HepG2 (cell line): ENCODE data around the gene TUBAL3. TPM values are rescaled to one million over a fixed set of nuclear protein-coding genes. Genes with fewer than 3 reads are reported as not detected.

Source experiments
- ATAC-seq: fragments of 200-7000 bp; cut with Tn5 transposase; 3 replicates; pipeline ENCODE4 v1.9.1; 2020; ENCODE audit warnings: mild to moderate bottlenecking, moderate library complexity
- BruUV-seq: library from RNA; stranded (reverse); fragments of 400-500 nt; replicated peaks from 2 replicates; lab custom pipeline; 2021; lab: Mats Ljungman, UMichigan
- CTCF ChIA-PET: fragments of 300-600 bp; formaldehyde crosslinking; extraction: SDS; loops from one replicate; lab custom pipeline; 2021; ENCODE audit warnings: low total read pairs, inconsistent platforms, low intra/inter-chr PET ratio; lab: Yijun Ruan, JAX
- POLR2A ChIA-PET: fragments of 350-600 bp; sonication (Branson Sonifier 250); formaldehyde crosslinking; loops from one replicate; lab custom pipeline; 2020; ENCODE audit warnings: antibody characterized with exemption, inconsistent platforms; lab: Yijun Ruan, JAX
- DNase-seq: peaks from one replicate; pipeline ENCODE4 v3.0.0-alpha.2; 2015; ENCODE audit warnings: low spot score
- FAIRE-seq: peaks from 3 replicates; lab custom pipeline; 2011; peaks lifted over from hg19 to GRCh38; lab: Jason Lieb, UNC
- H2AFZ ChIP-seq: one replicate; pipeline ENCODE4 v1.6.1; 2011; ENCODE audit warnings: low read length, inconsistent platforms
- H3K27ac ChIP-seq: fragments of 300-600 bp; 3 replicates; pipeline ENCODE4 v1.8.0; 2011; ENCODE audit warnings: mixed run types, mild to moderate bottlenecking, mixed read lengths, low read length, inconsistent platforms; ENCODE audit not compliant: insufficient read depth; ENCODE audit errors: extremely low read length
- H3K27me3 ChIP-seq, 2 experiments: fragments of 200-600 bp in 1 of 2; 2 replicates in 1 of 2; 3 replicates in 1 of 2; pipeline versions ENCODE4 v1.6.0 to v1.8.0; 2011; ENCODE audit warnings: low read length in 2 of 2, mild to moderate bottlenecking in 2 of 2, moderate library complexity in 2 of 2, inconsistent platforms in 1 of 2; ENCODE audit not compliant: insufficient read depth in 2 of 2, control insufficient read depth in 1 of 2
- H3K36me3 ChIP-seq, 2 experiments: fragments of 200-600 bp in 1 of 2; replicated peaks in 1 of 2; 2 replicates in 1 of 2; 3 replicates in 1 of 2; pipeline versions ENCODE4 v1.5.1 to v1.8.0; 2011; ENCODE audit warnings: low read length in 2 of 2, inconsistent platforms in 1 of 2; ENCODE audit not compliant: insufficient read depth in 2 of 2, control insufficient read depth in 1 of 2
- H3K4me1 ChIP-seq: 2 replicates; pipeline ENCODE4 v1.5.1; 2012; ENCODE audit warnings: low read length, inconsistent platforms; ENCODE audit not compliant: insufficient read depth
- H3K4me2 ChIP-seq: 2 replicates; pipeline ENCODE4 v1.6.0; 2011; ENCODE audit warnings: low read depth, low read length, inconsistent platforms
- H3K4me3 ChIP-seq, 3 experiments: fragments of 200-600 bp in 1 of 3; sonication (generic), shearing (Covaris generic) in 1 of 3; replicated peaks in 1 of 3; 2 replicates each; pipeline ENCODE4 v1.5.1; 2011 to 2016; ENCODE audit warnings: low read length in 3 of 3, inconsistent platforms in 2 of 3, low read depth in 2 of 3, mild to moderate bottlenecking in 2 of 3, control low read depth in 1 of 3, mixed read lengths in 1 of 3; ENCODE audit not compliant: insufficient read depth in 1 of 3
- H3K79me2 ChIP-seq: one replicate; pipeline ENCODE4 v1.6.1; 2011; ENCODE audit warnings: low read length, inconsistent platforms; ENCODE audit not compliant: insufficient read depth
- H3K9ac ChIP-seq: 2 replicates; pipeline ENCODE4 v1.6.0; 2011; ENCODE audit warnings: mild to moderate bottlenecking, low read depth, low read length, inconsistent platforms; ENCODE audit not compliant: insufficient read depth
- H3K9me3 ChIP-seq: 2 replicates; pipeline ENCODE4 v1.5.1; 2012; ENCODE audit warnings: mild to moderate bottlenecking, low read length
- H4K20me1 ChIP-seq: 2 replicates; pipeline ENCODE4 v1.6.0; 2011; ENCODE audit warnings: inconsistent platforms, mild to moderate bottlenecking, low read length, moderate library complexity; ENCODE audit not compliant: insufficient read depth
- BORCS8-MEF2B ChIP-seq: sonication (generic); formaldehyde crosslinking; IDR thresholded peaks from 2 replicates; pipeline ENCODE4 v1.8.0; 2022; ENCODE audit warnings: mild to moderate bottlenecking, missing genetic modification reagents
- KDM5A ChIP-seq: fragments of 200-600 bp; sonication (generic); IDR thresholded peaks from 2 replicates; pipeline ENCODE4 v1.7.0; 2018; ENCODE audit warnings: antibody characterized with exemption, mild to moderate bottlenecking, low read length, borderline replicate concordance
- SIN3B ChIP-seq: fragments of 150-350 bp; IDR thresholded peaks from 2 replicates; pipeline ENCODE4 v1.6.1; 2014; ENCODE audit warnings: low read length
- SPEN ChIP-seq: sonication (generic); formaldehyde crosslinking; IDR thresholded peaks from 2 replicates; pipeline ENCODE4 v1.5.1; 2020; ENCODE audit warnings: low read depth, mild to moderate bottlenecking, missing genetic modification reagents
- ZMAT3 ChIP-seq: sonication (generic); formaldehyde crosslinking; conservative IDR thresholded peaks from 2 replicates; pipeline ENCODE4 v1.7.0; 2021; ENCODE audit warnings: missing genetic modification reagents
- ZNF350 ChIP-seq: sonication (generic); formaldehyde crosslinking; IDR thresholded peaks from 2 replicates; pipeline ENCODE4 v1.4.0; 2020; ENCODE audit warnings: mild to moderate bottlenecking, low read depth, missing genetic modification reagents, borderline replicate concordance
- ZNF367 ChIP-seq: sonication (generic); formaldehyde crosslinking; IDR thresholded peaks from 2 replicates; pipeline ENCODE4 v1.4.0; 2020; ENCODE audit warnings: missing genetic modification reagents, borderline replicate concordance
- ZNF83 ChIP-seq: sonication (generic); formaldehyde crosslinking; IDR thresholded peaks from 2 replicates; pipeline ENCODE4 v1.4.0; 2020; ENCODE audit warnings: missing genetic modification reagents, mild to moderate bottlenecking, borderline replicate concordance
- ZNF839 ChIP-seq: sonication (generic); formaldehyde crosslinking; IDR thresholded peaks from 2 replicates; pipeline ENCODE4 v1.4.0; 2020; ENCODE audit warnings: missing genetic modification reagents, mild to moderate bottlenecking, borderline replicate concordance
- ZNF878 ChIP-seq: sonication (generic); formaldehyde crosslinking; IDR thresholded peaks from 2 replicates; pipeline ENCODE4 v1.8.1; 2023; ENCODE audit warnings: mild to moderate bottlenecking, missing genetic modification reagents, moderate library complexity
- WGBS: methylation state at CpG from one replicate; pipeline ENCODE4 v1.1.6; 2017; ENCODE audit warnings: low lambda C conversion rate; 5-methylcytosine and 5-hydroxymethylcytosine counted together
- in situ Hi-C: cut with HindIII; loops from 2 replicates; pipeline ENCODE4 v1.10.0; 2017; ENCODE audit warnings: low pct_unique_long_range_greater_than_20kb; ENCODE audit not compliant: extremely low pct_ligation_motif_present
- intact Hi-C: fragments of 100-400 bp; cut with micrococcal nuclease; formaldehyde crosslinking; loops from one replicate; pipeline ENCODE4 v1.10.0; 2022; ENCODE audit not compliant: unreplicated experiment
- polyA plus RNA-seq, 8 experiments: library from polyadenylated mRNA; depleted of rRNA in 3 of 8; stranded (reverse) in 7 of 8; unstranded in 1 of 8; fragments of >200 nt; fragmentation: Illumina TruSeq in 4 of 8; extraction: Trizol in 4 of 8; gene quantifications; 2 replicates each; pipeline versions ENCODE4 v1.2.1 to v1.2.3, GENCODE V29; 2011 to 2016; ENCODE audit warnings: low read depth in 4 of 8, missing spikeins in 1 of 8, mixed read lengths in 1 of 8; ENCODE audit not compliant: insufficient read depth in 1 of 8
- total RNA-seq, 5 experiments: library from RNA; depleted of rRNA; stranded (reverse); fragments of >200 nt; fragmentation: Illumina TruSeq; extraction: Trizol; gene quantifications; 2 replicates each; pipeline ENCODE4 v1.2.3, GENCODE V29; 2016; ENCODE audit warnings: low read depth in 1 of 5
- TF ChIP-seq, protein P1 (sequence below): sonication (generic); formaldehyde crosslinking; conservative IDR thresholded peaks from 2 replicates; pipeline ENCODE4 v1.4.0; 2020; ENCODE audit warnings: missing genetic modification reagents
- TF ChIP-seq, protein P2 (sequence below): sonication (generic); formaldehyde crosslinking; IDR thresholded peaks from 2 replicates; pipeline ENCODE4 v1.4.0; 2020; ENCODE audit warnings: mild to moderate bottlenecking, missing genetic modification reagents
- TF ChIP-seq, protein P3 (sequence below): sonication (generic); formaldehyde crosslinking; IDR thresholded peaks from 2 replicates; pipeline ENCODE4 v1.4.0; 2020; ENCODE audit warnings: mild to moderate bottlenecking, missing genetic modification reagents
- TF ChIP-seq, protein P4 (sequence below): sonication (generic); formaldehyde crosslinking; IDR thresholded peaks from 2 replicates; pipeline ENCODE4 v1.9.0; 2022; ENCODE audit warnings: low read depth, missing genetic modification reagents

TUBAL3 gene
- total and polyA plus RNA-seq, 2 of the 13 experiments (the other 11 are each of a cell fraction or from before 2014, with no cell fraction given) = 0.07 to 0.26 TPM

DNA sequence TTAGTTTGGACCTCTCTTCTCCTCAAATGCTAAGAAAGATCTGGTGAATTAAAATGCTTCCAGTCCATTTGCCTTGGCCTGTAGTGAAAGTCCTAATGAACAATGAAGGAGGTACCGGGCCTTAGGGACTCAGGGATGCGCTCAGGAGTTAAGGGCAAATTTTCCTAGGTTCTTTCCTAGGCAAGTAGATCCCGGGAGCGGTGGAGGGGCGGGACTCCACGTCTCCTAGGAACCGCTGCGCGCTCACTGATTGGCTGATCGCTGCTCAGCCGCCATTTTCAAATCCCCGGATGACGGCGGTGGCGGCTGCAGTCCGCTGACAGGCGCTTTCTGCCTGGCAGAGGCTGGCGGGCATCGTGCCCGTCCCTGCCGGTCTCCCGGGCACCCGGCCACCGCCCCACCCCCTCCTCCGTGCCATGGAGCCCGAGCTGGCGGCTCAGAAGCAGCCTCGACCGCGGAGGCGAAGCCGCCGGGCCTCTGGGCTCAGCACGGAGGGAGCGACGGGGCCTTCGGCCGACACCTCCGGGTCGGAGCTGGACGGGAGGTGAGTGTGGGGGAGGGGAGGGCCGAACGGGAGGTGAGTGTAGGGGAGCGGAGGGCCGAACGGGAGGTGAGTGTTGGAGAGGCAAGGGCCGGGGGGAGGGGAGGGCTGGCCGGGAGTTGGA is 7.8 kb upstream of the TUBAL3 start, which contains the start of gene NET1:
Gene NET1, plus strand, starts transcription at position 281 of the 665 bp plus-strand sequence. Its CDS starts 136 bp downstream, at position 417.
- Histone ChIP-seq H3K27me3 (peaks cover 0 to 10% of the 10 kb centered on the region in 2 experiments; a peak in 1 of 5 replicates), H2AFZ (peak within 1 kb of the TSS; percentile 90), H3K4me3 (peak within 1 kb of the TSS; percentile 83 to 92 (median 83)), H3K9me3 (peaks cover 1% of the 10 kb centered on the region; the same call in 1 of the 2 replicates), H3K27ac (peak within 1 kb of the TSS; percentile 75), H3K36me3 (no peaks in the 10 kb centered on the region), H4K20me1 (no peaks in the 10 kb centered on the region), H3K9ac (peak within 1 kb of the TSS; percentile 83), H3K4me1 (peaks cover 30% of the 10 kb centered on the region), H3K4me2 (peak within 1 kb of the TSS; percentile 92), H3K79me2 (peaks cover 44% of the 10 kb centered on the region)
- ATAC-seq = peak; percentile 98
- POLR2A ChIA-PET = no interaction called here
- peak; percentile 80 for DNase-seq
- WGBS = under 1% methylated on average over 36 of the region's 48 CpGs
- in situ Hi-C loops (no loop called here), intact Hi-C loops (no loop called here)
- peak; percentile 67 for FAIRE-seq
- no TSS peak for BruUV-seq
- CTCF ChIA-PET = no interaction called here
- TF ChIP-seq, protein P1, sequence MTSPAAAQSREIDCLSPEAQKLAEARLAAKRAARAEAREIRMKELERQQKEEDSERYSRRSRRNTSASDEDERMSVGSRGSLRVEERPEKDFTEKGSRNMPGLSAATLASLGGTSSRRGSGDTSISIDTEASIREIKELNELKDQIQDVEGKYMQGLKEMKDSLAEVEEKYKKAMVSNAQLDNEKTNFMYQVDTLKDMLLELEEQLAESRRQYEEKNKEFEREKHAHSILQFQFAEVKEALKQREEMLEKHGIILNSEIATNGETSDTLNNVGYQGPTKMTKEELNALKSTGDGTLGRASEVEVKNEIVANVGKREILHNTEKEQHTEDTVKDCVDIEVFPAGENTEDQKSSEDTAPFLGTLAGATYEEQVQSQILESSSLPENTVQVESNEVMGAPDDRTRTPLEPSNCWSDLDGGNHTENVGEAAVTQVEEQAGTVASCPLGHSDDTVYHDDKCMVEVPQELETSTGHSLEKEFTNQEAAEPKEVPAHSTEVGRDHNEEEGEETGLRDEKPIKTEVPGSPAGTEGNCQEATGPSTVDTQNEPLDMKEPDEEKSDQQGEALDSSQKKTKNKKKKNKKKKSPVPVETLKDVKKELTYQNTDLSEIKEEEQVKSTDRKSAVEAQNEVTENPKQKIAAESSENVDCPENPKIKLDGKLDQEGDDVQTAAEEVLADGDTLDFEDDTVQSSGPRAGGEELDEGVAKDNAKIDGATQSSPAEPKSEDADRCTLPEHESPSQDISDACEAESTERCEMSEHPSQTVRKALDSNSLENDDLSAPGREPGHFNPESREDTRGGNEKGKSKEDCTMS (CRISPR knock-in tag) = no peak
- TF ChIP-seq ZNF83 = 0 out of 2 replicates have a peak, but pooled peaks have one; percentile 33
- peak; percentile 94 for TF ChIP-seq SIN3B
- no peak for TF ChIP-seq ZNF839
- peak; percentile 51; the same call in 1 of the 2 replicates for TF ChIP-seq ZNF350 (CRISPR knock-in tag)
- peak; percentile 62; the same call in 1 of the 2 replicates for TF ChIP-seq SPEN (CRISPR knock-in tag)
- TF ChIP-seq, protein P2, sequence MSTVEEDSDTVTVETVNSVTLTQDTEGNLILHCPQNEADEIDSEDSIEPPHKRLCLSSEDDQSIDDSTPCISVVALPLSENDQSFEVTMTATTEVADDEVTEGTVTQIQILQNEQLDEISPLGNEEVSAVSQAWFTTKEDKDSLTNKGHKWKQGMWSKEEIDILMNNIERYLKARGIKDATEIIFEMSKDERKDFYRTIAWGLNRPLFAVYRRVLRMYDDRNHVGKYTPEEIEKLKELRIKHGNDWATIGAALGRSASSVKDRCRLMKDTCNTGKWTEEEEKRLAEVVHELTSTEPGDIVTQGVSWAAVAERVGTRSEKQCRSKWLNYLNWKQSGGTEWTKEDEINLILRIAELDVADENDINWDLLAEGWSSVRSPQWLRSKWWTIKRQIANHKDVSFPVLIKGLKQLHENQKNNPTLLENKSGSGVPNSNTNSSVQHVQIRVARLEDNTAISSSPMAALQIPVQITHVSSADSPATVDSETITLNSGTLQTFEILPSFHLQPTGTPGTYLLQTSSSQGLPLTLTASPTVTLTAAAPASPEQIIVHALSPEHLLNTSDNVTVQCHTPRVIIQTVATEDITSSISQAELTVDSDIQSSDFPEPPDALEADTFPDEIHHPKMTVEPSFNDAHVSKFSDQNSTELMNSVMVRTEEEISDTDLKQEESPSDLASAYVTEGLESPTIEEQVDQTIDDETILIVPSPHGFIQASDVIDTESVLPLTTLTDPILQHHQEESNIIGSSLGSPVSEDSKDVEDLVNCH = peak; percentile 94; the same call in 1 of the 2 replicates
- TF ChIP-seq, protein P3, sequence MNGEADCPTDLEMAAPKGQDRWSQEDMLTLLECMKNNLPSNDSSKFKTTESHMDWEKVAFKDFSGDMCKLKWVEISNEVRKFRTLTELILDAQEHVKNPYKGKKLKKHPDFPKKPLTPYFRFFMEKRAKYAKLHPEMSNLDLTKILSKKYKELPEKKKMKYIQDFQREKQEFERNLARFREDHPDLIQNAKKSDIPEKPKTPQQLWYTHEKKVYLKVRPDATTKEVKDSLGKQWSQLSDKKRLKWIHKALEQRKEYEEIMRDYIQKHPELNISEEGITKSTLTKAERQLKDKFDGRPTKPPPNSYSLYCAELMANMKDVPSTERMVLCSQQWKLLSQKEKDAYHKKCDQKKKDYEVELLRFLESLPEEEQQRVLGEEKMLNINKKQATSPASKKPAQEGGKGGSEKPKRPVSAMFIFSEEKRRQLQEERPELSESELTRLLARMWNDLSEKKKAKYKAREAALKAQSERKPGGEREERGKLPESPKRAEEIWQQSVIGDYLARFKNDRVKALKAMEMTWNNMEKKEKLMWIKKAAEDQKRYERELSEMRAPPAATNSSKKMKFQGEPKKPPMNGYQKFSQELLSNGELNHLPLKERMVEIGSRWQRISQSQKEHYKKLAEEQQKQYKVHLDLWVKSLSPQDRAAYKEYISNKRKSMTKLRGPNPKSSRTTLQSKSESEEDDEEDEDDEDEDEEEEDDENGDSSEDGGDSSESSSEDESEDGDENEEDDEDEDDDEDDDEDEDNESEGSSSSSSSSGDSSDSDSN (CRISPR knock-in tag) = peak; percentile 57
- TF ChIP-seq KDM5A = peak; percentile 34; the same call in 1 of the 2 replicates
- 0 out of 2 replicates have a peak, but pooled peaks have one; percentile 44 for TF ChIP-seq ZMAT3 (CRISPR knock-in tag)
- TF ChIP-seq ZNF367 (CRISPR knock-in tag) = no peak
- TF ChIP-seq BORCS8-MEF2B (CRISPR knock-in tag) = peak; percentile 44; the same call in 1 of the 2 replicates
- TF ChIP-seq, protein P4, sequence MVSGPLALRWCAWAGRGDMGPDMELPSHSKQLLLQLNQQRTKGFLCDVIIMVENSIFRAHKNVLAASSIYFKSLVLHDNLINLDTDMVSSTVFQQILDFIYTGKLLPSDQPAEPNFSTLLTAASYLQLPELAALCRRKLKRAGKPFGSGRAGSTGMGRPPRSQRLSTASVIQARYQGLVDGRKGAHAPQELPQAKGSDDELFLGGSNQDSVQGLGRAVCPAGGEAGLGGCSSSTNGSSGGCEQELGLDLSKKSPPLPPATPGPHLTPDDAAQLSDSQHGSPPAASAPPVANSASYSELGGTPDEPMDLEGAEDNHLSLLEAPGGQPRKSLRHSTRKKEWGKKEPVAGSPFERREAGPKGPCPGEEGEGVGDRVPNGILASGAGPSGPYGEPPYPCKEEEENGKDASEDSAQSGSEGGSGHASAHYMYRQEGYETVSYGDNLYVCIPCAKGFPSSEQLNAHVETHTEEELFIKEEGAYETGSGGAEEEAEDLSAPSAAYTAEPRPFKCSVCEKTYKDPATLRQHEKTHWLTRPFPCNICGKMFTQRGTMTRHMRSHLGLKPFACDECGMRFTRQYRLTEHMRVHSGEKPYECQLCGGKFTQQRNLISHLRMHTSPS (CRISPR knock-in tag) = peak; percentile 69
- TF ChIP-seq ZNF878 (CRISPR knock-in tag) = 0 out of 2 replicates have a peak, but pooled peaks have one; percentile 43
